ENCODE data around the gene MYO3B.

GRCh38 chr2:170554278-170554955, 376.5 kb downstream of the MYO3B start:
- TF ChIP-seq CTCF (IDR thresholded peaks at IDR 0.05; ENCODE audit: low read depth, low read length) (no peak), POLR2A (IDR thresholded peaks at IDR 0.05; ENCODE audit: extremely low read depth, insufficient read length) (no peak)

All from NB4 (cell line).